ENCODE data around the gene FBXL13.
"Not testable (repeated sequence)": the region's sequence is repeated elsewhere in the genome, so short reads cannot be mapped to it uniquely, and the experiment has no call there.

Gene FBXL13

GRCh38 chr7:103074519-103075336 is at the start of gene FBXL13, which contains the start of gene ARMC10:
TSS of gene FBXL13 (minus strand) at chr7:103074796.
TSS of gene ARMC10 (plus strand) at chr7:103075140. CDS start at chr7:103075273, 133 bp downstream.
- DNase-seq = peak; percentile 95

- no peak for DNase-seq
Measured at GRCh38 chr7:103123529-103123928, 48.9 kb upstream of the FBXL13 start.

DNA sequence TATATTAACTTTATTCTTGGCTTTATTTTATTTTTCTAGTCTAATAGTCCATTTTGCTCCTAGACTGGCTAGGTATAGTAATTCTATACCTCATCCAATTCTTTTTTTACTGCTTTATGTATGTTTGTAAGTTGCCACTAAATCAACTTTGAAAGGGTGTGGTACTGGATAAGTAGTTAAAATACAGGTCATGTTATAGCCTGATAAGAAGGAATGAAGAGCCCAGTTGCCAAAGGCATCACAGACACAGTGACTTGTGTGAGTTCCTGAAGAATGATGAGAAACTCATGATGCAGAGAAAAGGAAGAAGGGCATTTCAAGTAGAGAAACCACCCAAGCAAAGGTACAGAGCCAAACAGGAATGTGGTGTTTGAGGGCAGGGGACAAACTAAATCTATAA is 47.0 kb upstream of the FBXL13 start:
- no peak for DNase-seq

DNA sequence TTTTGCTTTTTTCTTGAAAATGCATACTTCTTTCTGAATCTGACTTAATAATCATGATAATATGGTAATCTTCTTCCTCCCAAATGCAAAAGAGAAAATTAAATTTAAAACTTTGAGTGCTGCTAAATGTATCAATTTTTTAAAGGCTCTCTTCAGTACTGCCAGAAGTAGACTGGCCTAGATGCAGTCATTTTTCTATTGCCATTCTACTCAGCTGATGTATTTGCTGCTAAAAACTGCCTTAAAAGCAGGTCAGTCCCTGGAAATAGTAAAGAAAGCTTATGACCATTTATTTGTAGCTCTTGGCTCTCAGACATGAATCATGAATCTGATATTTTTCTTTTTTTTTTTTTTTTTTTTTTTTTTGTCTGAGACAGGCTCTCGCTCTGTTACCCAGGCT is 45.8 kb upstream of the FBXL13 start:
- DNase-seq = no peak

DNA sequence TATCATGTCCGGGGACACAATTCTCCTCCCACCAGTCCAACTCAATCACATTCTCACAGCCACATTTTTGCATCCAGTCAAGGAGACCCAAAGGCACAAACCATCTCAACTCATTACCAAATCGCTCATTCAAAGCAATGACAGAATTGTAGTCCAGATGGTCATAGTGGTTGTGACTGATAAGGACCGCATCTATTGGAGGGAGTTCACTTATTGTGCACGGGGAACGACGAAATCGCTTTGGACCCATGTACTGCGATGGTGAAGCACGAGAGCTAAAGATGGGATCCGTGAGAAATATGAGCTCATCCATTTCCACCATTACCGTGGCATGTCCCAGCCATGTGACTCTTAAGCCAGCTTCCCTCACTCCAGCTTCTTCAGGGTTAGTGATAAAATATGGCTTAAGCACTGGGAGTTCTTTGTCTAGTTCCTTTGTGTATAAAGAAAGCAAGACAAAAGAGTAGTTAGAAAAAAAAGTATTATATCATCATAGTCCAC is 45.2 kb upstream of the FBXL13 start:
- DNase-seq = no peak

- DNase-seq = no peak
Measured at GRCh38 chr7:103117465-103117864, 42.9 kb upstream of the FBXL13 start.

- DNase-seq = no peak
Measured at GRCh38 chr7:103116991-103117390, 42.4 kb upstream of the FBXL13 start.

DNA sequence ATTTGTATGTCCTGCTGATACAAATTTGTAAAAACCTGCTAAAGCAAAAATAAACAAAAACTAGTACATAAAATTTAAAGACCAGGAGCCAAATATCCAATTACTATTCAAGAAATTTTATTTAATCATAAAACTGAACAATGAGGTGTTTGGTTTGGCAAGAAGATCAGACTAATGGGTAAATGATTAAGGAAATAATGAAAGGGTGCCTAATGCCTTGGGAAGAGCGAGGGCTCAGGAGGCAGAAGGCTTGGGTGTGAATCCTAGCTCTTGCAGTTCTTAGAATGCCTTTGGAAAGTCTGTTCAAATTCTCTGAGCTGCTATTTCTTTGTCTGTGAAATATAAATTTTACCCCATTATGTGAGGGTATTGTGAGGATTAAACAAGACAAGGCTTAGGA is 41.9 kb upstream of the FBXL13 start:
- DNase-seq = no peak

- DNase-seq = no peak
Measured at GRCh38 chr7:103115771-103116170, 41.2 kb upstream of the FBXL13 start.

- DNase-seq = no peak
Measured at GRCh38 chr7:103114576-103115008, 40.0 kb upstream of the FBXL13 start.

GRCh38 chr7:103113164-103113563 is 38.6 kb upstream of the FBXL13 start:
- DNase-seq = peak; percentile 70

DNA sequence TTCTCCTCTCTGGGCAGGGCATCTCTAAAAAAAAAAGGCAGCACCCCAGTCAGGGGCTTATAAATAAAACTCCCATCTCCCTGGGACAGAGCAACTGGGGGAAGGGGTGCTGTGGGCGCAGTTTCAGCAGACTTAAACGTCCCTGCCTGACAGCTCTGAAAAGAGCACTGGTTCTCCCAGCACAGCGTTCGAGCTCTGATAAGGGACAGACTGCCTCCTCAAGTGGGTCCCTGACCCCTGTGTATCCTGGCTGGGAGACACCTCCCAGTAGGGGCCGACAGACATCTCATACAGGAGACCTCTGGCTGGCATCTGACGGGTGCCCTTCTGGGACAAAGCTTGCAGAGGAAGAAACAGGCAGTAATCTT is 32.1 kb upstream of the FBXL13 start:
- not testable (repeated sequence) for DNase-seq

GRCh38 chr7:103106005-103106702 is 31.6 kb upstream of the FBXL13 start:
- DNase-seq = peak; percentile 84

- DNase-seq = no peak
Measured at GRCh38 chr7:103101543-103101942, 26.9 kb upstream of the FBXL13 start.

DNA sequence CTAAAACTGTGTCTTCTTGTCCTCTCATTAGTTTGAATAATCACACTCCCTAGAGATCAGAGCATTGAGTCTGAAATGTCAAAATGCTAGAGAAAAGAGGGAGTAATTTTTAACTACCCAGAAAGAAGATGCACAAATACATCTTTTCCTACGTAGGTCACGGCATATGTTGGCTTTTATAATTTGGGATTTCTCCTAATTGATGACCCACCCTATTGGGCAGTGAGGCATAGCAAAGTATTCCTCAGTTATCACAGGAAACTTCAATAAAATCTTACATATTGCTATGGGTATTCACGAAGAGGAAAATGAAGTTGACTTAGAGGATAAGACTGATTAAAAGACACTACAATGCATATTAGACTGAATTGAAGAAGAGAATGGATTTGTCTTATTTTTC is 25.8 kb upstream of the FBXL13 start:
- DNase-seq = no peak

DNA sequence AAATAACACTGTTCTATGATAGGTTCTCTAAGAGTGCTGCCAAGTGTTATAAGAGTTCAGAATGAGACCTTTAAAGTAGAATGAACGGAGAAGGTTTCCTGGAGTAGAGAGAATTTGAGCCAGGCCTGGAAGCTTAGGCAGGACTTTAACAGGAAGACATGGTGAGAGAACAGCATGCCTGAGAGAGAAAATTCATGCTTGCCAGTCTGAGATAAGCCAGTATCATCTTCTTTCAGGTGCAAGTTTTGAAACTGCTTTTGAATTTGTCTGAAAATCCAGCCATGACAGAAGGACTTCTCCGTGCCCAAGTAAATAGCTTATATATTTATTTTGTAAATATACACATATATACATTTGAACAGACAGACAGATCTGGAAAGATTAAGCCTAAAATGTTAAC is 22.4 kb upstream of the FBXL13 start:
- DNase-seq = no peak

GRCh38 chr7:103095558-103095957 is 21.0 kb upstream of the FBXL13 start:
- not testable (repeated sequence) for DNase-seq

DNA sequence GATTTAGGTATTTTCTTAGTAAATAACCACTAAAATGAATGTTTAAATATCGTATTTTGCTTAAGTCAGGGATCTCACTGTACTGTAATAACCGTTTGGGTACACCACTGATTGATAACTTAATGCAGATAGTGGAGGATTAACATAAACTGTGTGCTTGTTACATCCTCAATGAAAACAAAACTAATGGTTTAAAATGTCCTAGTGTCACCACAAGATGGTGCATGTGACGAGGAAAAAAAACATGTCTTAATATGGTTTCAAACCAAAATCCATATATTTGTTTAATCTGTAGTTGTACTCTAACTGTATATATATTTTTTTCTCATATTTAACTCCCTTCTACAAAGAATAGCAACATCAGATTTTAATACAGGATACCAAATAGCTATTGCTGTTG is 19.5 kb upstream of the FBXL13 start:
- DNase-seq = no peak

DNA sequence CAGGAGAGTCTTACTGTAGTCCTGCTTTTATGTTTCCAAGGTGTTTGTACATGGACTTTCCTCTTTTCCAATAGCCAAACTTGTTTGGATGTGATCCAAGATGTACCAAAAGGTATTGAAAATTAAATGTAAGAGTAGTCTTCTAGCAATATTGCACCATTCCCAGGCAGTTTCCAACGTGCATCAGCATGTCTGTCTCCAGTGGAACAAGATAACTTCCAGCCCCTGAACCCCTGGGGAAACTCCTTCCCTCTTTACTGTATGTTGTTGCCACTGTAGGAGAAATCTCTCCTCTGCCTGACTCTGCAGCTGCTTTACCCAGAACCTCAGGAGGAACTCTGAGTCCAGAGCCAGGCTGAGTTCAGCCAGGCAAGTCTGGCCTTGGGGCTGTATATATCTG is 18.8 kb upstream of the FBXL13 start:
- no peak for DNase-seq

DNA sequence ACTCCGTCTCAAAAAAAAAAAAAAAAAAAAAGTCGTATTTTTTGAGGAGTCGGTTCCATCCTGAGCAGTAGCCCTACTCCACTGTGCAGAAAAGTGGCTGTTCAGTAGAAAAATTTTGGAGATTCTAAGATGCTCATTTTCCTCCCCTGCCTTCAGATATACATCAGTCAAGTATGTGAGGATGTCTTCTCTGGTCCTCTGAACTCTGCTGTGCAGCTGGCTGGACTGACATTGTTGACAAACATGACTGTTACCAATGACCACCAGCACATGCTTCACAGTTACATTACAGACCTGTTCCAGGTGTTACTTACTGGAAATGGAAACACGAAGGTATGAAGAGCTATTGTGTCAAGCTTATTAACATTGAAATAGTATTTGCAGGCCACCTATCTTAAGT is 17.7 kb upstream of the FBXL13 start:
- not testable (repeated sequence) for DNase-seq

- no peak for DNase-seq
Measured at GRCh38 chr7:103083210-103083609, 8.6 kb upstream of the FBXL13 start.

DNA sequence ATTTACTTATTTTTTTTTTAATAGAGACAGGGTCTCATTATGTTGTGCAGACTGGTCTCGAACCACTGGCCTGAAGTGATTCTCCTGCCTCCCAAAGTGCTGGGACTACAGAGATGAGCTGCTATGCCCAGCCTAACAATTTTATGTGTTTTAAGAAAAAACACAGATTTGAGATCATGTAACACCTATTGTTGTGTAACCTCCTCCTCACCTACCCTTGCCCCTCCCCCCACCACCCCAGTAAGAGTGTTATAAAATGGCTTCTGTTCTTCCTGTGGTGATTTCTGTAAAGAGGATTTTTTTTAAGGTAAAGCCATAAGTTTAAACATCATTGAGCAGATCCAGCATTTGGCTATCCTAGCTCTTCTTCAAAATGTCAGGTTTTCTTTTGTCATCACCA is 7.9 kb upstream of the FBXL13 start:
- no peak for DNase-seq

- DNase-seq = no peak
Measured at GRCh38 chr7:103080923-103081322, 6.3 kb upstream of the FBXL13 start.

DNA sequence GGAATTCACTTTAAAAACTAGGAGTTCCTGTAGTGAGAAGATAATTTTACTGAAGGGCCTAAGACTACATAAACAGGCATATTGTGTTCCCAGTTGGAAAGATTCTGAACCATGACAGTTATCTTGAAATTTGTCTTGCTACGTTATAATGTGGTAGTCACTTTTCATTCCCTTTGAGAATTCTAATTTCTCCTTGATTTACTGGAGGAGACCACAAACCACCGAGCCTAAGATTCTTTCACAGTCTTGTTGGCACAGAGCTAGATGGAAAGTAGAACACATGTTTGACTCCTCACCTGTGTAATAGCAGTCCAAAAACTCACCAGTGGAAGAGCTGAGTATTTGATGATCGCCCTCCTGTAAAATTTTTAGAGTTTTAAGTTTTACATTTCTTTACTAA is 5.2 kb upstream of the FBXL13 start:
- DNase-seq = no peak

Data from islet precursor cell (in vitro differentiated cells).